ENCODE data around the gene FIGNL1.

FIGNL1 gene

DNA sequence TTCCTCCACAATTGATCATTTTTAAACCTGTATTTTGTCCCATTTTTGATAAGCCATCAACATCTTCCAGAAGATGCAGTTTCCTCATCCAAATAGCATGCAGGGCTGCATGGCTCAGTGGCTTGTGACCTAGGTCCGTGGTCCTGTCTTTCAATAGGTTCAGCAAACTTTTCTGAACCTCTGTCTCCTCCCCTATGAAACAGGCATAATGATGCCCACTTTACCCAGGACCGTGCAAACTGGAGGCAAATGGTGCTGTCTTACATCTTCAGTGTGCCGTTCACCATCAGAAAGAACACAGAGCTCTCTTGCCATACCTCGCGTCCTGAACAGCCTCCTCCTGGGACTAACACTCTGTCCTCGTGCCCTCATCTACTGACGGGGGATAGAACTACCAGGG lies 22.3 kb upstream of the FIGNL1 start:
- Histone ChIP-seq H2AFZ (ENCODE audit: low read depth, low read length) (no peak overlapping the region), H3K79me2 (ENCODE audit: low read length) (no peaks in the 10 kb centered on the region), H3K9me3 (ENCODE audit: insufficient read depth, low read length) (no peaks in the 10 kb centered on the region), H3K27ac (ENCODE audit: low read length) (no peak overlapping the region), H4K20me1 (ENCODE audit: insufficient read depth, low read length) (no peaks in the 10 kb centered on the region), H3K36me3 (replicated peaks; ENCODE audit: low read depth, low read length) (no peaks in the 10 kb centered on the region), H3K4me3 (ENCODE audit: low read length) (no peak overlapping the region), H3K4me2 (ENCODE audit: low read length) (no peak overlapping the region), H3K27me3 (ENCODE audit: low read depth, low read length) (no peaks in the 10 kb centered on the region), H3K9ac (ENCODE audit: low read length) (no peak overlapping the region), H3K4me1 (ENCODE audit: low read length) (peaks cover 32% of the 10 kb centered on the region)
- no peak for TF ChIP-seq EZH2phosphoT487 (IDR thresholded peaks at IDR 0.05; ENCODE audit: low read depth)
- TF ChIP-seq CTCF (IDR thresholded peaks at IDR 0.05; ENCODE audit: low read depth, low read length) = no peak

GRCh38 chr7:50471970-50472369 lies 21.8 kb upstream of the FIGNL1 start:
- H3K9ac ChIP-seq (ENCODE audit: low read length) = no peak overlapping the region
- no peak overlapping the region for H3K27ac ChIP-seq (ENCODE audit: low read length)
- no peaks in the 10 kb centered on the region for H3K27me3 ChIP-seq (ENCODE audit: low read depth, low read length)
- no peaks in the 10 kb centered on the region for H3K36me3 ChIP-seq (replicated peaks; ENCODE audit: low read depth, low read length)
- no peaks in the 10 kb centered on the region for H3K79me2 ChIP-seq (ENCODE audit: low read length)
- no peaks in the 10 kb centered on the region for H3K9me3 ChIP-seq (ENCODE audit: insufficient read depth, low read length)
- H4K20me1 ChIP-seq (ENCODE audit: insufficient read depth, low read length) = no peaks in the 10 kb centered on the region
- peaks cover 32% of the 10 kb centered on the region for H3K4me1 ChIP-seq (ENCODE audit: low read length)
- no peak overlapping the region for H2AFZ ChIP-seq (ENCODE audit: low read depth, low read length)
- no peak overlapping the region for H3K4me3 ChIP-seq (ENCODE audit: low read length)
- no peak overlapping the region for H3K4me2 ChIP-seq (ENCODE audit: low read length)
- TF ChIP-seq EZH2phosphoT487 (IDR thresholded peaks at IDR 0.05; ENCODE audit: low read depth) = no peak
- TF ChIP-seq CTCF (IDR thresholded peaks at IDR 0.05; ENCODE audit: low read depth, low read length) = no peak

DNA sequence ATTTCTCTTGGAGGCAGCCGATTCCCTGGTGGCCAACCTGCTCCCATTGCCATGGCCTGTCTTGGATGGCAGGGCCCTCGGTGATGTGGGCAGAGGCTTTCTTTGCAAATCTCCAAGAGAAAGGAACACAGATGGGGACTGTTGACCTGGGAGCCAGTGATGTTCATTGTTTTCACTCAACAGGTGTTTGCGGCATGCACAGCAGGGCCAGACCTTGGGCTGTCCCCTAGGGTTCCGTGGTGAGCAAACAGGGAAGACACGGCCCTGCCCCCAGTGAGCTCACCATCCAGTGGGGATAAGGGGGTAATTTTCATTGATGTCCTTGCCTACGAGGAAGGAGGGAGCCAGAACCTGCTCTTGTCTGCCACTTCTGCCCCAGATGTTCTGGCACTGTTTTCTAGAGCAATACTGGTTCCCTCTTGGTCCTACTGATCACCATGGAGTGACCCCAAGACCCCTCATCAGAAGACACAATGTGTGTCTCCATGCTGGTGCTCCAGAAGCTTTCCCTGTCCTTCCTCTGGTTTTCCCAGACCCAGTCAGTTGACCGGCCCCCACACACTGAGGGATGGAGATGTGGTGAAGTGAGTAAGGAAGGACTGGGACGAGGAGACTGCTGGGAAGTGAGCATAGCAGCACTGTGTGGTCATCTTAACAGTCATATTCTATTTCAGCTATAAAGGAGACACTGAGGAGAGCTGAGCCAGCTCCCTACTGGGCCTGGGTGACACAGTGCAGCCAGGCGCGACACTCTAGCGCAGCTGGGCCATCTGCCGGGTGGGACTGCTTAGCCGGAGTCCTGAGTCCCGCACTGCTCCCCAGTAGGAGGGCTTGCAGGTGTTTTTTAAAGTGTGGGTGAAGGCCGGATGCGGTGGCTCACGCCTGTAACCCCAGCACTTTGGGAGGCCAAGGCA lies 20.4 kb upstream of the FIGNL1 start:
- no peaks in the 10 kb centered on the region for H3K27me3 ChIP-seq (ENCODE audit: low read depth, low read length)
- H3K4me3 ChIP-seq (ENCODE audit: low read length) = no peak overlapping the region
- H3K27ac ChIP-seq (ENCODE audit: low read length) = no peak overlapping the region
- H3K9me3 ChIP-seq (ENCODE audit: insufficient read depth, low read length) = no peaks in the 10 kb centered on the region
- H2AFZ ChIP-seq (ENCODE audit: low read depth, low read length) = no peak overlapping the region
- H3K4me2 ChIP-seq (ENCODE audit: low read length) = no peak overlapping the region
- no peaks in the 10 kb centered on the region for H3K36me3 ChIP-seq (replicated peaks; ENCODE audit: low read depth, low read length)
- TF ChIP-seq EZH2phosphoT487 (IDR thresholded peaks at IDR 0.05; ENCODE audit: low read depth) = no peak
- TF ChIP-seq CTCF (IDR thresholded peaks at IDR 0.05; ENCODE audit: low read depth, low read length) = no peak
- H3K9ac ChIP-seq (ENCODE audit: low read length) = no peak overlapping the region
- H4K20me1 ChIP-seq (ENCODE audit: insufficient read depth, low read length) = no peaks in the 10 kb centered on the region
- H3K4me1 ChIP-seq (ENCODE audit: low read length) = peaks cover 25% of the 10 kb centered on the region
- H3K79me2 ChIP-seq (ENCODE audit: low read length) = no peaks in the 10 kb centered on the region

- H3K27me3 ChIP-seq (ENCODE audit: low read depth, low read length) = no peaks in the 10 kb centered on the region
- H3K27ac ChIP-seq (ENCODE audit: low read length) = no peak overlapping the region
- H3K4me3 ChIP-seq (ENCODE audit: low read length) = no peak overlapping the region
- TF ChIP-seq EZH2phosphoT487 (IDR thresholded peaks at IDR 0.05; ENCODE audit: low read depth) (no peak), CTCF (IDR thresholded peaks at IDR 0.05; ENCODE audit: low read depth, low read length) (no peak)
- H2AFZ ChIP-seq (ENCODE audit: low read depth, low read length) = no peak overlapping the region
- peaks cover 12% of the 10 kb centered on the region for H3K4me1 ChIP-seq (ENCODE audit: low read length)
- no peaks in the 10 kb centered on the region for H3K79me2 ChIP-seq (ENCODE audit: low read length)
- H3K9ac ChIP-seq (ENCODE audit: low read length) = no peak overlapping the region
- no peaks in the 10 kb centered on the region for H3K9me3 ChIP-seq (ENCODE audit: insufficient read depth, low read length)
- no peak overlapping the region for H3K4me2 ChIP-seq (ENCODE audit: low read length)
- H4K20me1 ChIP-seq (ENCODE audit: insufficient read depth, low read length) = no peaks in the 10 kb centered on the region
- no peaks in the 10 kb centered on the region for H3K36me3 ChIP-seq (replicated peaks; ENCODE audit: low read depth, low read length)
These were observed 19.0 kb upstream of the FIGNL1 start for GRCh38 chr7:50469181-50469580.
